GM21786 (cell line): ENCODE data around the gene OR4X1.
A peak's percentile ranks its signal among the peaks of the same experiment; 100 is the strongest.
"Not testable (repeated sequence)": the region's sequence is repeated elsewhere in the genome, so short reads cannot be mapped to it uniquely, and the experiment has no call there.

Experiments used
- ATAC-seq: cut with Tn5 transposase; IDR thresholded peaks from one replicate; pipeline ENCODE4 v1.9.1; 2021; ENCODE audit not compliant: unreplicated experiment

Gene OR4X1, protein sequence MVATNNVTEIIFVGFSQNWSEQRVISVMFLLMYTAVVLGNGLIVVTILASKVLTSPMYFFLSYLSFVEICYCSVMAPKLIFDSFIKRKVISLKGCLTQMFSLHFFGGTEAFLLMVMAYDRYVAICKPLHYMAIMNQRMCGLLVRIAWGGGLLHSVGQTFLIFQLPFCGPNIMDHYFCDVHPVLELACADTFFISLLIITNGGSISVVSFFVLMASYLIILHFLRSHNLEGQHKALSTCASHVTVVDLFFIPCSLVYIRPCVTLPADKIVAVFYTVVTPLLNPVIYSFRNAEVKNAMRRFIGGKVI

DNA sequence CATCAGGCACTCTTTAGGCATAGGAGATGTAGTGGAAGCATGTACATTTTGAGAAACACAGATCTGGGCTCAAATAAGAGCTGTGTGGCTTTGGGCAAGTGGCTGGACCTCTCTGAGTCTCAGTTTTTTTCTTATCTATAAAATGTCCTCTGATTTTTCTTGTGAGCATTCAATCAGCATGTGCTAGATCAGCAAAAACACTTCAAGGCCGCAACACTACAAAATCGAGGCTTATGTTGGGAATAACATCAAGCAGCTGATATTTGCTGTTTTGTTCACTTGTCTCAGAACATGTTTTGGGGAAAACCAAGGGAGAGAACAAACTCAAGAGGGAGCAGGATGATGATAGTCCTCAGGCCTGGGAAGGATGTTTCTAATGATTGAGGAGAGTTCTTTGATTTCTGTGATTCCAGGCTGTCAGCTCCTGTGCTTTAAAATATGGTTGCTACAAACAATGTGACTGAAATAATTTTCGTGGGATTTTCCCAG is at the start of gene OR4X1:
Gene OR4X1 (plus strand): TSS at position 439 of the 489 bp plus-strand sequence. CDS start 0 bp downstream, at position 439.
- ATAC-seq: no peak

DNA sequence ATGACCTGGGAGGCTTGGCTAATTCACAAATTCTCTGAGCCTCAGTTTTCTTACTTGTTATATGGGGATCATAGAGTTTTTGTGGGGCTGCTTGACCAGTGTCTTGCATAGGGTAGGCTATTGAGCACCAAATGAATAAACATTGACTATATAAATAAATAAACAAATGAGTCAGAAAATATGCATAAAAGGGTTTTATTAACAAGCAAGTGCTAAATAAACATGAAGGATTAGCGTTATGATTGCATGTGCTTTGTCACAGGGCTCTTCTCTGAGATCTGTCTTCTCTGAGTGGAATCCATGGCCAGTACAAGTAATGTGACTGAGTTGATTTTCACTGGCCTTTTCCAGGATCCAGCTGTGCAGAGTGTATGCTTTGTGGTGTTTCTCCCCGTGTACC is 47.2 kb upstream of the OR4X1 start, which contains the start of gene OR4B1:
Gene OR4B1 (plus strand): TSS at position 301 of the 400 bp plus-strand sequence. CDS start 0 bp downstream, at position 301.
- ATAC-seq: no peak

DNA sequence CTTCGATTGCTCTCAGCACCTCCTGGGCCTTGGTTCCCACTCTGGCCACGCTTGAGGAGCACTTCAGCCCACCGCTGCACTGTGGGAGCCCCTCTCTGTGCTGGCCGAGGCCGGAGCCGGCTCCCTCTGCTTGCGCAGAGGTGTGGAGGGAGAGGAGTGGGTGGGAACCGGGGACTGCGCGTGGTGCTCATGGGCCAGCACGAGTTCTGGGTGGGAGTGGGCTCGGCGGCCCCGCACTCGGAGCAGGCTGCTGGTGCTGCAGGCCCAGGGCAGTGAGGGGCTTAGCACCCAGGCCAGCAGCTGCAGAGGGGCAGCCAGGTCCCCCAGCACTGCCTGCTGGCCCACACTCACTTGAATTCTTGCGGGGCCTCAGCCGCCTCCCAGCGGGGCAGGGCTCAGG is 34.9 kb upstream of the OR4X1 start:
- ATAC-seq: no peak

DNA sequence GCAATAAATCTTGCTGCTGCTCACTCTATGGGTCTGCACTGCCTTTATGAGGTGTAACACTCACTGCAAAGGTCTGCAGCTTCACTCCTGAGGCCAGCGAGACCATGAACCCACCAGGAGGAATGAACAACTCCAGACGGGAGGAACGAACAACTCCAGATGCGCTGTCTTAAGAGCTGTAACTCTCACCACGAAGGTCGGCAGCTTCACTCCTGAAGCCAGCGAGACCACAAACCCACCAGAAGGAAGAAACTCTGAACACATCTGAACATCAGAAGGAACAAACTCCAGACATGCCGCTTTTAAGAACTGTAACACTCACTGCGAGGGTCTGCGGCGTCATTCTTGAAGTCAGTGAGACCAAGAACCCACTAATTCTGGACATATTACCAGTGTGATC is 33.6 kb upstream of the OR4X1 start:
- not testable (repeated sequence) for ATAC-seq

DNA sequence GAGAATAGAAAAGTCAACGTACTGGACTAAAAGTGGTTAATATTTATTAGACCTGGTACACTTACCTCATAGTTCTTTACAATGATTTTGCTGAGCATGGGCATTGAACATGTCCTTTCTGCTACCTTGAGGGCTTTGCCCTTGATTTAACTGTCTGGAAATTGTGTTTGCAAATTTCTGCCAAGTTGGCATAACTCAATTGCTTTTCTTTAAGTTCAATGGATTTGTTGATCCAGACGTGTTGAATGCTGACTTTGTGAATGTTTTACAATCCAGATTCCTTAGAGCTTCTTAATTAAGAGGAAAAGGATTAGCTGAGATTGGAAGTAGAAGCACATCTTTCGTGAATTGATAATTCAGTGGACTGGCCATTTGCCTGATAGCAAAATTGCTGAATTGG is 25.9 kb upstream of the OR4X1 start:
- ATAC-seq: no peak

DNA sequence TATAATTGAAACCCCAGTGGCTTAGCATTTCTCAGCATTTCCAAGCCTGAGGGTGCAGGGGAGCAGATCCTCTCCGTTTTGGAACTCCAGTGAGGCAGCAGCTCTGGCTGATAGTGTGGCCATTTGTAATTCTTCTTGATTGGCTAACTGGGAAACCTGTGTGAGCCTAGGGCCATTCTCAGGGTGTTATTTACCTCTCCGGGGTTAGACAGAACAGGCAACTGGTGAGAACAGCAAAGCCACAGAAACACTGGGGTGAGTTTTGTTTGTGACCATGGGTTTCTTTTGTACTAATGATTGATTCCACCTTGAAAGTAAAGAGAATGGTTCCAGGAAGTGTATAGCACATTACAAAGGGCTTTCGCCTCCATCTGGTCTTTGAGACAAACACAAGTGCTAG is 21.2 kb upstream of the OR4X1 start:
- no peak for ATAC-seq

DNA sequence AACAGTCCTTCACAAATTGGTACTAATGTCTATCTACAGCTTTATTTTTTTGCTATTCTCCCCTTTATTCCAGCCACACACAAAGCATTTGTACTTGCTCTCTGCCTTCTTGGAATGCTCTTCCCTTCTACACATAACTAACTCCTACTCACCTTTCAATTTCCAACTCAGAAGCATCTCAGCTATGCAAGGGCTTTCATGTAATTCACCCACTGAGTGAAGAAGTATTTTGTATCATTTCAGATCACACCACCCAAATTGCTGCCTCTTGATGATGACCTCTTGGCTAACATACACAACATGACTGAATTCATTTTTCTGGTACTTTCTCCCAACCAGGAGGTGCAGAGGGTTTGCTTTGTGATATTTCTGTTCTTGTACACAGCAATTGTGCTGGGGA is 18.9 kb upstream of the OR4X1 start, which contains the start of gene OR4X2:
Gene OR4X2 (plus strand): TSS at position 301 of the 400 bp plus-strand sequence. CDS start 0 bp downstream, at position 301.
- no peak for ATAC-seq

DNA sequence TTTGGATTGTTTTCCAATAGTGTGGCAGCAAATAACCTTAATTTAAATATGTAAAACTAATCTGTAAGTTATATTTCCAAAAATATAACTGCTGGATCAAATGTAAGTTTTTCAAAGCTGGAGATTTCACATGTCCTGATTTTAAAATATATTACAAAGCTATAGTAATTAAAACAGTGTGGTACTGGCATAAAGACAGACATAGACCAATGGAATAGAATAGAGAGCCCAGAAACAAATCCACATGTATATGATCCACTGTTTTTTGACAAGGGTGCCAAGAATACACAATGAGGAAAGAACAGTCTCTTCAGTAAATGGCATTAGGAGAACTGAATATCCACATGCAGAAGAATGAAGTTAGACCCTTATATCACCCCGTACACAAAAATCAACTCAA is 14.8 kb upstream of the OR4X1 start:
- no peak for ATAC-seq

DNA sequence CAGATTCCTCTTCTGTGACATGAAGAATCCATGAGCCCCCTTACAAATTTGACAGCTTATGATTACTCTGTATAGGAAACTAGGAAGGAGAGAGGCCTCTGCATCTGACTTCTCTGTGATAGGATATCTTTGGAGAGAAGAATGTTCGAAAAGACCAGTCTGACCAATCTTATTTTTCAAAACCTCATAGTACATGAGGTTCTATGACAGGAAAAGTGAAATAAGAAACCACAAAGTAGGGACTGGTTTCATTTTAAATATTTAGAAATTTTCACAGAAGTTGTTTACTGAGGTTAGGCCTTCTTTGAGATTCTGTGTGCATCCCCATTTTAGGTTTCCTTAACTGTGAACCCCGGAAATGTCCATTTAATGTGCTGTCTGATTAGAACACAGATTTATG is 2.1 kb upstream of the OR4X1 start:
- ATAC-seq: no peak

DNA sequence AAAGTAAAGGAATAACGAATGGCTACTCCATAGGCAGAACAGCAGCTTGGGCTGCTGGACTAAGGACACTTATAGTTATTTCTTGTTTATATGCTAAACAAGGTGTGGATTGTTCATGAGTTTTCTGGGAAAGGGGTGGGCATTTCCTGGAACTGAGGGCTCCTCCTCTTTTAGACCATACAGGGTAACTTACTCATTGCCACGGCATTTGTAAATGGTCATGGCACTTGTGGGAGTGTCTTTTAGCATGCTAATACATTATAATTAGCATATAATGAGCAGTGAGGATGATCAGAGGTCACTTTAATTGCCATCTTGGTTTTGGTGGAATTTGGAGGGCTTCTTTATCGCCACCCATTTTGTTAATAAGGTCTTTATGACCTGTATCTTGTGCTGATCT is 7.0 kb downstream of the OR4X1 start:
- ATAC-seq: no peak

DNA sequence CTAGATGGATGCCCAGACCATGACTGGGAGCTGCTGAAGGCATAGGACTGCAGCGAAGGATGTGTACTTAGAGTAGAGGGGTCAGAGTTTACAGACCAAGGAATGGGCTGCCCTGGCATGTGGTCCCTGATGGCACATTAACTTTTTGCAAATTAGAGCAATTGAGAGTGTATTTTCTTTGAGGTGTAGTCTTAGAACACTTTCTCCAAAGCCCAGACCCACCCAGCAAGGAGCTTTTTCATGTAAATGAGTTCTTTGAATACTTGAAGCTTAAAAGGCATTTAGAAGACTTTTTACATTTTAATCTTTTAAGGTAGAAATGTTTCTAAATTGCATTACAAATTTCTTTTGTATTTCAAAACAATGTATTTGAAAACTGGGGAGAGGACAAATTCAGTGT is 8.9 kb downstream of the OR4X1 start:
- ATAC-seq: no peak

DNA sequence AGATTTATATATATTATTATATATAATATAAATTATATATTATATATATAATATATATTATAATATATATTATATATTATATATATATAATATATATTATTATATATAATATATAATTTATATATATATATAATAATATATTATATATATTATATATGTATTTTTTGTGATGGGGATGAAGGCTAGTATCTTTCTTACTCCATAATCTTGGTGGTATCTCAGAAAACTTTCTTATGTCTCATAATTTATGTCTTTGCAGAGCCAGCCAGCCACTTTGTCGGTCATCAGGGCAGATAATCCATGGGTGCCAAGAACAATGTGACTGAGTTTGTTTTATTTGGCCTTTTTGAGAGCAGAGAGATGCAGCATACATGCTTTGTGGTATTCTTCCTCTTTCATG is 42.3 kb downstream of the OR4X1 start, which contains the start of gene OR4S1:
Gene OR4S1 (plus strand): TSS at position 301 of the 400 bp plus-strand sequence. CDS start 0 bp downstream, at position 301.
- no peak for ATAC-seq

DNA sequence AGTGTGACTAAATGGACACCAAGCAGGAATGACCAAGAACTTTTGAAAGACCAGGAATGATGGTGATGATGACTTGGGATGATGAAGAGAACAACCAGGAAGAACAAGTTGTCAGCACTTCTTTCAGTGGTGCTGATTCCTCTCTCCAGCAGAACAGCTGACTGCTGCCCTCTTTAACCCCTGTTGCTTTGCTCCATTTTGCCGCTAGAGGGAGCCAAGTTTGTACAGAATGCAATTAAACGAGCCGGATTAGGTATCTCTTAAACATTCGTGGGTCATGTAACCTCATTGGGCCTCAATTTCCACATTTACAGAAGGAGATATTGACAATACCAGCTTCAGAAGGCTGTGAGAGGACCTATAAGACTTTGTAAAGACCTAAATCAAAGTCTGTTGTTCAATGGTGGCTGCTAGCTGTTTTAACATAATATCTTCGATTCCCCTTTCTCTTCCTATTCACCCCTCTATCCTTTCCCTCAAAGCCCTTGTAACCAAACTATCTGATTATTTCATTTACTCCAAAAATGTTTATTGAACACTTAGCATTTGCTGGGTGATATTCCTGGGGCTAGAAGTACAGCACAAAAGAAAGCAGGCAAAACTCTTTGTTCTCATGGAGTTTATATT is 44.2 kb downstream of the OR4X1 start:
- ATAC-seq: peak; percentile 93

DNA sequence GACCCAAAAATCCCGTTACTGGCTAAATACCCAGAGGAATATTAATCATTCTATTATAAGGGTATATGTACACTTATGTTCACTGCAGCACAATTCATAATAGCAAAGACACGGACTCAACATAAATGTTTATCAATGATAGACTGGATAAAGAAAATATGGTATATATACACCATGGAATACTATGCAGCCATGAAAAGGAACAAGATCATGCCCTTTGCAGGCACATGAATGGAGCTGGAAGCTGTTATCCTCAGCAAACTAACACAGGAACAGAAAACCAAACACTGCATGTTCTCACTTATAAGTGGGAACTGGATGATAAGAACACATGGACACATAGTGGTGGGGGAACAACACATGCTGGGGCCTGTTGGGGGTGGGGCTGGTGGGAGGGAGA is 49.9 kb downstream of the OR4X1 start:
- not testable (repeated sequence) for ATAC-seq
